HG02938 (cell line): Measurements from ENCODE around the gene HNRNPA1.

Experiments
- ATAC-seq: cut with Tn5 transposase; IDR thresholded peaks from one replicate; pipeline ENCODE4 v1.9.1; 2021; ENCODE audit warnings: mild to moderate bottlenecking, moderate library complexity; ENCODE audit not compliant: unreplicated experiment

Gene HNRNPA1

GRCh38 chr12:54333420-54334034 lies 53.0 kb downstream of the HNRNPA1 start:
- no peak for ATAC-seq
